ENCODE measurements around the gene RFX3.

Gene RFX3

GRCh38 chr9:3431890-3432289 lies 93.9 kb downstream of the RFX3 start:
- no peak for DNase-seq

- DNase-seq, result no peak
Observed at GRCh38 chr9:3419893-3420292, 105.9 kb downstream of the RFX3 start.

- DNase-seq, result no peak
Observed at GRCh38 chr9:3415906-3416305, 109.9 kb downstream of the RFX3 start.

- no peak for DNase-seq
Observed at GRCh38 chr9:3413984-3414383, 111.8 kb downstream of the RFX3 start.

GRCh38 chr9:3410461-3410860 lies 115.3 kb downstream of the RFX3 start:
- no peak for DNase-seq

- no peak for DNase-seq
Observed at GRCh38 chr9:3409453-3409852, 116.3 kb downstream of the RFX3 start.

- DNase-seq, result no peak
Observed at GRCh38 chr9:3403315-3403714, 122.5 kb downstream of the RFX3 start.

GRCh38 chr9:3401221-3401954 lies 124.4 kb downstream of the RFX3 start:
- no peak for DNase-seq

GRCh38 chr9:3398232-3398648 lies 127.6 kb downstream of the RFX3 start:
- no peak for DNase-seq

GRCh38 chr9:3397766-3398165 lies 128.0 kb downstream of the RFX3 start:
- no peak for DNase-seq

- no peak for DNase-seq
Observed at GRCh38 chr9:3391414-3391813, 134.4 kb downstream of the RFX3 start.

- no peak for DNase-seq
Observed at GRCh38 chr9:3386753-3387152, 139.0 kb downstream of the RFX3 start.

- DNase-seq, result no peak
Observed at GRCh38 chr9:3385871-3386270, 139.9 kb downstream of the RFX3 start.

- DNase-seq, result no peak
Observed at GRCh38 chr9:3371842-3372241, 154.0 kb downstream of the RFX3 start.

- no peak for DNase-seq
Observed at GRCh38 chr9:3370715-3371114, 155.1 kb downstream of the RFX3 start.

- no peak for DNase-seq
Observed at GRCh38 chr9:3367185-3367584, 158.6 kb downstream of the RFX3 start.

- DNase-seq, result no peak
Observed at GRCh38 chr9:3361689-3362392, 164.0 kb downstream of the RFX3 start.

GRCh38 chr9:3361116-3361515 lies 164.7 kb downstream of the RFX3 start:
- no peak for DNase-seq

GRCh38 chr9:3360245-3360644 lies 165.6 kb downstream of the RFX3 start:
- DNase-seq, result no peak

GRCh38 chr9:3359778-3360177 lies 166.0 kb downstream of the RFX3 start:
- DNase-seq, result no peak

GRCh38 chr9:3359048-3359692 lies 166.6 kb downstream of the RFX3 start:
- DNase-seq, result no peak

- no peak for DNase-seq
Observed at GRCh38 chr9:3348169-3348568, 177.6 kb downstream of the RFX3 start.

GRCh38 chr9:3346549-3346948 lies 179.3 kb downstream of the RFX3 start:
- DNase-seq, result no peak

- DNase-seq, result no peak
Observed at GRCh38 chr9:3343671-3344070, 182.1 kb downstream of the RFX3 start.
